ENCODE results near the gene NPW.

NPW gene

GRCh38 chr16:2056077-2056476 lies 36.5 kb downstream of the NPW start:
- DNase-seq = no peak

GRCh38 chr16:2056681-2057407 lies 37.3 kb downstream of the NPW start:
- no peak for DNase-seq

GRCh38 chr16:2057438-2057837 lies 37.9 kb downstream of the NPW start:
- no peak for DNase-seq

GRCh38 chr16:2058420-2058819 lies 38.8 kb downstream of the NPW start:
- DNase-seq = no peak

- DNase-seq = no peak
Measured at GRCh38 chr16:2058872-2059271, 39.3 kb downstream of the NPW start.

DNA sequence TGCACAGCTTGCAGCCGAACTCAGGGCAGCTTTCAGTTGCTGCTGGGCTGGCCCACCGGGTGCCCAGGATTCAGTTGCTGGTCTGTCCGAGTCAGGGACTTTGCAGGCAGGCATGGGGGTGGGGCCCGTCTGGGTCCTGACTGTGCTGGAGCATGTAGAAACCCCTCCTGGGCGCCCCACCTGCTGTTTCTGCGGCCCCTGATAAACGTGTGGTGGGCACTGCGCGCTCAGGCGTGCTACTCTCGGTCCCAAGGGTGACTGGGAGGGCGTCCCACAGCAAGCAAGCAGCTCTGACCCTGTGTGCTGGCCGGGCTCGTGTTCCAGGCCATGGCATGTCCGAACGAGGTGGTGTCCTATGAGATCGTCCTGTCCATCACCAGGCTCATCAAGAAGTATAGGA lies 40.8 kb downstream of the NPW start:
- no peak for DNase-seq

DNA sequence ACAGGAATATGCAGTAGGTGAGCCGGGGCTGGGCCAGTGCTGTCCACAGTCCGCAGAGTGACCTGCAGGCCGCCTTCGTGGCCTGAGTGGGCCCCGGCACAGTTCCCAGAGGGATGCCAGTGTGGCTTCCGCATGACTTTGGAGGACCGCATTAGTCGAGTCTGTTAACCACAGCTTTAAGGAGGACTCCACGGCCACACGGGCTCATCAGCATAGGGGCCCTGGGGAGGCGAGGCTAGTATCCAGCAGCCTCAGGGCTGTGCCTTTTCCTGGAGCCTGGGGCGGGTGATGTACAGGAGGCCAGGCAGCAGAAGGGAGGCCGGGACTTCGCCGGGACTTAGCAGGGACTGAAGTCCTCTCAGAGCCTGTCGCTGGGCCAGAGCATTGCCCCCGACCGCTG lies 41.4 kb downstream of the NPW start:
- DNase-seq = no peak

DNA sequence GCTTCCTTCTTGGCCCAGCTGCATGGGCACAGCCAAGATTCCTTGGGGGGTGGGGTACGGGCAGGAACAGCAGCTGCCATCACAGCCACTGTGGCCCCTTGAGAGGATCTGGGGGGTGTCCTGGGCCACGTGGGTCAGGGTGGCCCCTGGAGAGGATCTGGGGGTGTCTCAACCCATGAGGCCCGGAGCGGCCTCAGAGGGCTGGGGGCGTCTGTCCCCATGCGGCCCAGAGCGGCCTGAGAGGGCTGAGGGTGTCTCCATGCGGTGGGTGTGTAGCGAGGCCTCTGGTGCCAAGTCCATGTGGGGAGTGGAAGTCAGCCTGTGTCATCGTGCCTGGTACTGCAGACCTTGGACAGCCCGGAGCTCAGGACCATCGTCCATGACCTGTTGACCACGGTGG lies 41.9 kb downstream of the NPW start:
- DNase-seq = no peak

DNA sequence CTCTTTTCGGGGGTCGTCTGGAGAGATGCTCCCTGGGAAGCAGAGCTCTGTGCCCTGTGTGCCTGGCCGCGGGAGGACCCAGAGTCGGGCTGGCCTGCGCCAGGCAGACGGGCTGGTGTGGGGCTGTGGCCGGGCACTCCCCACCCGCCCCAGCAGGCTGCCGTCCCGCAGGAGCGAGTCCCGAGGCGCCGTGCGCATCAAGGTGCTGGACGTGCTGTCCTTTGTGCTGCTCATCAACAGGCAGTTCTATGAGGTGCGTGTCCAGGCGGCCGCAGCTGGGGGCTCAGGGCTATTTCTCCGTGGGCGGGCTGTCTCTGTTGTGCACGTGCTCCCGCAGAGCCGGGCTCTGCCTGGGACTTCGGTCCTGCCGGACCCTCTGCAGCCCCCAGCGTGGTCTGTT lies 43.2 kb downstream of the NPW start:
- DNase-seq = no peak

DNA sequence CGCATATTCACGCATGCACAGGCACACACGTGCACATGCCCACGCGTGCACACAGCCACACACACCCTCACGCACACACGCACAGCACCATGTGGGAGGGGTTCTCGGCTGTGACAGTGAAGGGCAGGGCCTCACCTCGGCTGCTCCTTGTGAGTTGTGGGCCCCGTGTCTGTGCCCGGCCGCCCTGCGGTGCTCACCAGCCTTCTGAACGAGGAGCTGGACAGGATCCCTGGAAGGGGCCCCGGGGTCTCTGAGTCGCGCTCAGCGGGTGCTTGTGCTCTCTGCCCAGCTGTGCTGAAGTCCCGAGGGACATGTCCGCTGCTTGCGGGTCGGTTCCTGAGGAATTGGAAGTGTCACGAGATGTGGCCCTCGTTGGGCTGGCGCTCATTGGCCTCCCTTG lies 44.3 kb downstream of the NPW start:
- DNase-seq = no peak

GRCh38 chr16:2064368-2064945 lies 44.9 kb downstream of the NPW start:
- no peak for DNase-seq

- no peak for DNase-seq
Measured at GRCh38 chr16:2066139-2066538, 46.6 kb downstream of the NPW start.
